GM18520 (cell line): Measurements from ENCODE around the gene EPHB1.

Experiments
- ATAC-seq: cut with Tn5 transposase; IDR thresholded peaks from one replicate; pipeline ENCODE4 v1.9.1; 2021; ENCODE audit not compliant: unreplicated experiment

EPHB1 gene

DNA sequence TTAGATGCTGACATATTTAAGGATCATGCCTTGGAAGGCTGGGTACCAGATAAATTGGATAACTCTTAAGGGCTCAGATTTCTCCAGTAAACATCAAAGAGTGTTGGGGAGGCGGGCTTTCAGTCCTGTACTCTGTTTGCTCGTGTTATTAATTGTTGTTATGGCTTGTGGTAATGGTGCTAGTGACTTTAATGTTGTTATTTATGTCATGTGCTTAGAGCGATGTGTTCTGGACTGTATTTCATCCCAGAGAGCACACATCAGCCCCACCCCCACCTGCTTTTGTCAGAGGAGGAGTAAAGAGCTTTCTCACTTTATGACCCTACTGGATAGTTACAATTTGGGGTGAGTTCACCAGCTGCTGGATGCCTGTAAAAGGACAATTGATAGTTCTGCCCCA is 386.3 kb downstream of the EPHB1 start:
- ATAC-seq: no peak

DNA sequence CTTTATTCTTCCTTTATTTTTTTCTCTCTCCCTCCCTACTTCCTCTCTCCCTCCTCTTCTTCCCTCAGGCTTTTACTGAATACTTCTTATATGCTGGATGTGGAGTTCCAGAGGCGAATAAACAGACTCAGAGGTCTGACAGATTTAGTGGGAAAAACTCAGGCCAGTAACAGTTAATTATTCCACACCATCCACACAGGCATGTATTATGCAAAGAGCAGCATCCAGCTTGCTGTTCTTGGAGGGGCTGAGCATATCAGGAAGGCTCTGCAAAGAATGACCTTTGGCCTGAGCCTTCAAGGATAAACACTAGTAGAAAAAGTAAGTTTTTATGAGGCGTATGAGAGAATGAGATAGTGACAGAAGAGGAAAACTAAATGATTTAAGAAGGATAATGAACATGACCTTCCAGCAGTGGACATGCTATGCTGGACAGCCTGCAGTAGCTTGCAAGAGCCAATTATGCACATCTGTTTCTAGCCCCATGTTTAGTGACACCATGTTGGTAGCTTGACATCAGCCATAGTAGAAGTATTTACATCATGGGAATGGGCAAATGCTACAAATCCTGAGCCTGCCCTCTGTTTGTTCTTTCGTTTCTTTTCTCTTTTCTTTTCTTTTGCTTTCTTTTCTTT is 387.4 kb downstream of the EPHB1 start:
- no peak for ATAC-seq

DNA sequence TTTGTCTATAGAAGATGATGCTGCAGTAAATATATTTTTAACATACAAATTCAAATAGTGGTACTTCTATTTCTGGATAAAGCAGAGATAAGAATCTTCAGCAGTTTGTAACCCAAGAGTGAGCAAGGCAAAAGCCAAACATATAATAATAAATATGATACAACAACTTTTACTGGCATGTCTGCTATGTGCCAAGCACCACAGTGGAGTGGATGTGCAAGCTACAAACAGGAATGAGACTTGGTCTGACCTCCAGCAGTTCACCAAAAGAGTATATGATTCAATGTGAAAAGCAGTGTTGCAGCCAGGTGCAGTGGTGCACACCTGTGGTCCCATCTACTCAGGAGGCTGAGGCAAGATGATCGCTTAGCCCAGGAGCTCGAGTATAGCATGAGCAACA is 395.6 kb downstream of the EPHB1 start:
- ATAC-seq: no peak

DNA sequence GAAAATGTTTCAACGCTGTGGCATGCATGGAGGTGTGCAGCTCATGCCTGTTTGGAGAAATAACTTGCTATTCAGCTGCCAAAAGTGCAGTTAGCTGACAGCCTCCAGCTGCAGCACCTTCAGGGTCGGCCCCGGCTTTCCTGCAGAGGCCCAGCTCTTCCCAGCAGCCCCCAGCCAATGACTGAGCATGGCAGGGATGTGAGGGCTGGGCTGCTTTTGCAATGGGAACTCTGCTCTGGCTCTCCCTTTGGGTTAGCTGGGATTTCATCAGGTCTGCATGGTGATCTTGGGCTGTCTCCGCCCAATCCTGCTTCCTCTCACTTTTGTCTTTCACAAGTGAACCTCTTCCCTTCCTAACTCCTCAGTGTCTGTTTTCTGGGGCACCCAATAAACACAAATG is 396.6 kb downstream of the EPHB1 start:
- no peak for ATAC-seq

DNA sequence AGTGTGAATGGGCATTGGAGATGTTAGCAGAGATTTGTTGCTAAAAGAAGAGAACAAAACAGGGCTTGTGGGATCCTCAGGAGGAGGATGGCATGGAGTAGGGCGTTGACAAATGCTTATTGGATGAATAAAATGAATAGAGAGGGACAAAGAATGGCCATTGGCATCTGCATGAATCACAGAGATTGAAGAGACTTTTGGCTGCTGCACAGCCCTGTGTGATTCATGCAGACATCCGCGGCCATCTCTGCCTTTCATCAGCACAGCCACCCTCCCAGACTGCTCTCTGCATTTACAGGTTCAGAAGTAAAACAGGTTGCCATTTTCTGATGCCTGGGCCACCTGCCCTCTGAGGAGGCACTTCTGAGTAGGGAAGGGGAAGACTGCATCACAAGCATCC is 397.9 kb downstream of the EPHB1 start:
- ATAC-seq: no peak

DNA sequence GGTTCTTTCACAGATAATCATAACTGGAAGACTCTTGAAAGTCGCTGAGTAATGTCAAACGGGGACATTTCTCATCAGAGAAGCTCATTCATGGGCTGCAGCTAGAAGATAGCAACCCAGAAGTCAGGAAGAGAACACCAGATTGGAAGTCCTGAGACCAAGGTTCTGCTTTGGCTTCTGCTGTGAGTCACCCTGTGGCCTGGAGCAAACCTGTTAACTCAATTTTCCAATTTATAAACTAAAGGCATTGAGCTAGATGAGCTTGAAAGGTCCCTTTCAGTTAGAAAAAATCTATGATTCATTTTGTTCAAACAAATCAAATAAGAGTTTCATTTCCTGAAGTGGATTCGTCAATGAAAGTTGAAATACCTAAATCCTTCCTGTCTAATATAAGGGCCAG is 402.2 kb downstream of the EPHB1 start:
- ATAC-seq: no peak

DNA sequence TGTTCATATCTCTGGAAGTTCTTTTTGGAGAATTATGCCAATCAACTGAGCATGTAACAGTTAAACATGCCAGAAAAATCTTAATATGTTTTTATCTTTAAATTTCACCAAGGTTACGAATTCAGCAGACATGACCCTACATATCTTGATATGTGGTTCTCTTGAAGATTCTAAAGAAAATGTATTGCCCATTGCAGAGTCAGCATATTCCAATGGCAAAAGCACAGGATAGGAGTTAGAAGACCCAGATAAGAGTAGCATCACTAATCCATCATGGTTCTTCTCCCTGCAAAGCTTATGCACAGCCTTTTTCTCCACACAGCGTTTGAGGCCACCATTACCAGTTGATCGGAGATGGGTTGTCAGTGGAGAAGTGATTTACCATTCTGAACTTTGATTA is 402.8 kb downstream of the EPHB1 start:
- ATAC-seq: no peak

DNA sequence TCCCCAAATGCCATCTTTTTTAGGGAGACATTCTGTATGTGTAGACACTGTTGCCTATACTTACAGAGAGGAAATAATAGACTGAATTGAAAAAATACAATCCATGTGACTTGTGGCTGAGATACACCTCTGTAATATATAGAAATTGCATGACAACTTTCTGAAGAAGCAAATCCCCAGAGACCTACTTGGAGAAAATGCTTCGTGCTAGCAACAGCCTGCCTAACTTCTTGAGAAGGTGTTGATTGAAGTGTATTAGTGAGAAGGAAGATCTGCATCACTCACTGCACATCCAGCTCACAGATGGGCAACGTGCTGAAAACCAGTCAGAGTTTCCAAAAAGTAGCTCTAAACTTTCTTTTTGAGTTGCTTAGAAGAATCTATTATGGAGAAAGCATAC is 404.1 kb downstream of the EPHB1 start:
- no peak for ATAC-seq

DNA sequence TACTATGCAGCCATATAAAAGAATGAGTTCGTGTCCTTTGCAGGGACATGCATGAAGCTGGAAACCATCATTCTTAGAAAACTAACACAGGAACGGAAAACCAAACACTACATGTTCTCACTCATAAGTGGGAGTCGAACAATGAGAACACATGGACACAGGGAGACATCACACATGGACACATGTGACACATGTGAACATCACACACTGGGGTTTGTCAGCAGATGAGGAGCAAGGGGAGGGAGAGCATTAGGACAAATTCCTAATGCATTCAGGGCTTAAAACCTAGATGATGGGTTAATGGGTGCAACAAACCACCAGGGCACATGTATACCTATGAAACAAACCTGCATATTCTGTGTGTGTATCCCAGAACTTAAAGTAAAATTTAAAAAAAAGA is 408.0 kb downstream of the EPHB1 start:
- ATAC-seq: no peak

DNA sequence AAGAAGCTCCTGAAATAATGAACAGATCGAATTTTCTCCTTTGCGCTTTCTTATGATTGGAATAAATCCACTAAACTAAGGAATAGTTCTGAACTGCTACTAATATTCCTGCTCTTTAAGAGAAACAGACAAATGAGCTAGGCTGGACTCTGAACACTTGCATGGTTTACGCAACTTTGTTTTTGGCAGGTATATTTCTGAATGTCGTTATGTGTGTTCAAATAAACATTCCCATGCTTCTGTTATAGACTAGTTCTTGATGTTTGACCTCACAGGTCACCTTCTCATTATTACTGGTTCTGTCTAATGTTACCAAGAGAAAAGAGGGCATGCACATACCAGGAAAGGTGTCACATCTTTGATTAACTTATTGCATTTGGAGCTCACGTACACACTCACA is 418.2 kb downstream of the EPHB1 start:
- no peak for ATAC-seq

DNA sequence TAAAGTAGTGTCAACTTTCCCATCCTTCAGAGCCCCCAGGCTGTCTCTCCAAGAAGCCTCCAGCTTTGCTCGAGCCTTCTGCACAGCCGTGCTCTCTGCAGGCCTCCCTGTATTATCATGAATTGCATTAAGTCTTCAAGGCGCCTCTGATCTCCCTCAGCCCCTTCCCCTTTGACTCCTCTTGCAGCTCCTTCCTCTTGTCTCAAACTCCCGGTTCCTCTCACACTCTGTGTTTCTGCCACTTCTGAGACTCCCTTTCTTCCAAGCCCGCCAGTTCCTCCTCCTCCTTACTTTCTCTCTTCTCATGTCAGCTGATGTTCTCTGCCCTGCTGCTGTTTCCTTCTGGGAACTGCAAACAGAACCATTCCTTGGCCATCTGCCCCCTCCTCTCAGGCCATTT is 418.8 kb downstream of the EPHB1 start:
- no peak for ATAC-seq

DNA sequence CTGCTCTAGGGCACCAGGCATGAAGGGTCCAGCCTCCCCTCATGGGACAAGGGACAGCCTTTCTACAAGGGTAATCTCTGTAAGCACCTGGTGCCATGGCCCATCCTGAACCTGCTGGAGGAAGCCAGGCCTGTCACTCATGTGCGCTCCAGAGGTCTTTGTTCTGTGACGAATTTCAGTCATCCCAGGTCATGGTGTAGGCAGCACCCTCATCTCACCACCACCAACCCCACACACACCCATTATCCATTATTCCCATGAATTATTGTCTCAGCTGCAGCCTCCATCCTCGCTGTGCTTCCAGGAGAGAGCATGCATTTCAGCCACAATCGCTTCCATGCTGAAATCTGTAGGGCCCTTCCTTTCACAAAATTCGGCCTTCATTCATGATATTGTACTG is 419.3 kb downstream of the EPHB1 start:
- ATAC-seq: no peak

DNA sequence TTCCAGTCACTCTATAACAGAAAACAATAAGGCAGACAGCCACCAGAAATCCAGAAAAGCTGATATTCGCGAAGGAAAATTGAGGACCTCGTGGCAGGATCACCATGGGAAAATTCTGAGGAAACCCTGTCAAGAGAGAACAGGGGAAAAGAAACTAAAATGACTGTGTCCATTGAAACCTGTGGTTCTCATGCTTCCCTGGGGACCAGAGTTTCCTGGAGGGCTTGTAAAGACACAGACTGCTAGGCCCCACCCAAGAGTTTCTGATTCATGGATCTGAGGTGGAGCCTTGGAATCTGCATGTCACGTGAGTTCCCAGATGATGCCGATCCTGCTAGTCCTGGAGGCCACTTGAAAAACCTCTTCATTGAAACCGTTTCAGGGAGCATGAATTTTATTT is 420.5 kb downstream of the EPHB1 start:
- no peak for ATAC-seq

DNA sequence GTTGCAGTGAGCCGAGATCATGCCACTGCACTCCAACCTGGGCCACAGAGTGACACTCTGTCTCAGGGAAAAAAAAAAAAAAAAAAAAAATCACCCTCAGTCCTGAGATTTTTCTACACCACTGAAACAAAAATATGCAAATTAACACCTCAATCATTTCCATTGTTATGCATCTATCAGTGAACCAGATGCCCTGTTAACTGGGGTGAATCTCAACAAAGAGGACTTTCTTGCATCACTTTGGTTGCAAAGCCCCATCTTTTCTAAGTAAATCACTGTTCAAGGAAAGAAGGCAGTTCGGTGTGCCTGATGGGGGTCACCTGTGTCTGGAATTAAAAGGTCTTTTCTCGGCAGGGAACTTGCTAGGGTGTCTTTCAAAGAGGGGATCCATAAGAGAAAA is 421.6 kb downstream of the EPHB1 start:
- no peak for ATAC-seq

DNA sequence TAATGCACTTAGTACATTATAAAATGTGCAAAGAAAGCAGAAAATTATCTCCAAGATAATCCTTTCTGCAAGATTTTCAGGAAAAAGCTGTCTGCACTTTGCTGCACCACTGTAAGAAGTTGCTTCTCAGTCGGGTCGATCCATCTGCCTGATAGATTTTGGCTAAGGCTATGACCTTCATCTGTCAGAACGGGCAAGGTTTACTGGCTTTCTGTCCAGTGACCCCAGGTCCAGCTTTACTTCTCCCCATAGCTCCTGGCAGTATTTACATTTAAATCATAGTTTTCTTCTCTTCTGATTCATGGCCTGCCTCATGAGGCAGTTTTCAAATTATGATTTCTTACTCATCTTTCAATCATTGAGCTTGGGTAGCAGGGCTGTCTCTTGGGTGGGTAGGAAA is 422.7 kb downstream of the EPHB1 start:
- no peak for ATAC-seq

DNA sequence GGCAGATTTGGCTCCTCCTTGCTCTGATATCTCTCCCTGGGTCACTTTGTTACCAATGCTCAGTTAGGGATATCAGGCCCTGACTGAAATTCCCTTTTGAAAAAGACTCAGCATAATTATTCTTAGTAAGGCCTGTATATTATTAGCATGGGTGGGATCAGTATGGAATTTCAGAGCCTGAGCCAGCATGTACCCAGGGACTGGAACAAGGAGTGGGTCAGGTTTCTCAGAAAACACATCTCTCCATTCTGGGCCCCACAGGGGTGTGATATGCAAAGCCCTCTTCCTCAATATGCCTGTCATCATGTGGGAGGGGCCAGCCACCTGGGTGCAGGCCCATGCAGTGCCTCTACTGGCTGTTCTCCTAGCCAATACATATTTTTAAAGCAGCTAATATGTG is 423.2 kb downstream of the EPHB1 start:
- no peak for ATAC-seq

DNA sequence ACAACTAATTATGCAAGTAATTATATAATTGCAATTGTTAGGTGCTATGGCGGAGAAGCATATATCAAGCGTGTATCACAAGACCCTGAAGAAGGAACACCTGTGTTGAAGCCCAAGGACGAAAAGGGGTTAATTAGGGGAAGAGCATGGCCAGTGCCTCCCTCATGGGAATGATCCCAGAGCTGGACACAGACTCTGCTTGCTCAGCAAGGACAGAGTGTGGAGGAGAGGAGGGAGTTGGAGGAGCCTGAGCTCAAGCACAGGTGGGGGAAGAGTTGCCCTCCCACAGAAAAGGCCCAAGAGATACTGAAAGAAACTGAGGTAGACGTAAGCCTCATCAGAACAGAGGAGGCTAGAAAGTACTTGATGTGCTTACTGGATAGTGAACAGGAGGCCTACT is 423.7 kb downstream of the EPHB1 start:
- no peak for ATAC-seq

DNA sequence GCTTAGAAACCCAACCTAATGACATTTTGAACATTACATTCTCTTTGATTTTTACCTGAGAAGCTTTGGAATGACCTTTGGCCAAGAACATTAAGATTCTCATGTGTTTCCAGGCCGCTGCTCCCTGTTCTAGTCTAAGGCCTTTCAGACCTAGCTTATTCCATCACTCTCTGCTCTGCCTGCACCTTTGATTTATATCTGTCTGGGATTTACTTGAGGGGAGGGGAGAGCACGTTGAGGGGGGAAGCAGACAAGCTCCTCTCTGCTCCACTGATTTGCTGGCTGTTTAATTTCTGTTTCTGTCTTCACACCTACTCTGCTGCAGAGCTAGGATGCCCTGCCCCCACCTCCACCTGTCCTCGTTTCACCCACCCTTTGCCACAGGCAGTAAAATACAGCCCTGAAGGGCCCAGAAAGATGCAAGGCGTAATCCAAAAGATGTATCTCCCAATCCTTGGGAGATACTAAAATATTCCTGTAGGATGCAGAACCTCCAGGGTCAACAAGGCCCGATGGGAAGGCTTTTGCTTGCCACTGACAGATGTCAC is 429.8 kb downstream of the EPHB1 start:
- ATAC-seq: no peak

DNA sequence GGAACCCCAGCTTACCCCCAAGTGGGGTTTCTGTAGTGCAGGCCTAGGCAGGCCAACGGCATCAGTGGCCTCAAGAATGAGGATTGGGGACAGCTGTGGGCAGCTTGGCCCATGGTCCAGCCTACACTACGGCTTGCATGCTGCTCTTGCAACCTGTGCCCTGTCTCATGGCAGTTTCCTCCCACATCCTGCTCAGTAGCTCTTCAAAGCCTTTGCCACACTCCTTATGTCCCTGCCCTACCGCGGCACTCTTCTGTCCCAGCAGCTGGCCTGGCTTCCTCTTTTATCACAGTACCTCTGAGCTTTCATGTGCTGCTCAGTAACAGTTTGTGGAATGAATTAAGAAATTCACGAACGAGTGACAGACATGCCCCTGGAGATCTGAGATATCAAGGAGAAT is 431.0 kb downstream of the EPHB1 start:
- ATAC-seq: no peak

DNA sequence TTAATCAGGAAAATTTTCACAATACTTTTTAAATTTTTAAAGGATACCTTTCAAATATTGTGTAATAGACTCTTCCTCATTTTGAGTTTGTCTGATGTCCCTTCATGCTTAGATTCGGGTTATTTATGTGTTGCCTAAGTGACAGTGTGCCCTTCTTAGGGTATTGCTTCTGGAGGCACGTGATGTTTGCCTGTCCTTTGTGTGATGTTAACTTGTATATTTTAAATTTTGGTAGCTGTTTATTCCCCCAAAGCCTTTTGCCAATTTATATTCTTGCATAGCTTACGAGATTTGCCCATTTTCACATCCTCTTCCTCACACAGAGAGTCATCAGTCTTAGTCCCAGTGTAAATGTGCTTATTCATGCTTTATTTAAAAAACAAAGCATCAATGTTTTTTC is 433.1 kb downstream of the EPHB1 start:
- ATAC-seq: no peak

DNA sequence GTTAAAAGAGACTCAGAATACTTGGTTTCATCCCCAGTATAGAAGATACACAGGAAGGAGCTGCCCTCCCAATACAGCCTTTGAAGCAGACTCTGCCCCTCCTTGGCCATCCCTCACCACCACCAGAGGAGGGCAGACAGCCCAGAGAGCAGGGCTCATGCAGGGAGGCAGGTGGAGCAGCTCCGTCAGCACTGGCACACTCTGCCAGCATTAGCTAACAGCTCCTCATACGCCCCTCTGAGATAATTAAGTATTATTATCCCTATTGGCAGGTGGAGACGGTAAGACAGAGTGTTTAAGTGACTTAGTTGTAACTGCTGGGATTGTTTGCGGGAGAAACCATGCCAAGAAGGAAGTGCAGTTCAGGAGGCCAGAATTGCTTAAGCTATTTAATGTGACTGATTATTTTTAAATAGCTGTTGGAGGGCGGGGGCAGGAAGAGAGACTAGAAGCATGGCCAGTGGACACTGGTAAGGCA is 434.0 kb downstream of the EPHB1 start:
- ATAC-seq: no peak

DNA sequence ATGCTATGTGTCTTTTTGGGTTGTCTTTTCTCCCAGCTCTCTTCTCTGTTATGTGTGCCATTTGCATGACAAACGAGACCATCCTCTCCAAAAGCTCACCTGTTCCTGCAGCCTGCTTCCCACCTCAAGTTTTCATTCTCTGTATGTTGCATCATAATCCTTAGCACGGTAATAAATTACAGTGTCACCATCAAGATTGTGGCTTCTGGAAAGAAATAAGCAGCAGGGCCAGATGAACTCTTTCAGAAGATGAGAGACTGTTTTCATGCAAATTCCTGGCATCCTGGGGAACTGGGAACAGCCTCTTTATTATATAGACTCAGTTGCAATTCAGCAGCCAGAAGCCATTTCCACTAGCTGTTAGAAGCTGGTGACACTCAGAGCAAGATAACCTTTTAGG is 436.7 kb downstream of the EPHB1 start:
- ATAC-seq: no peak

DNA sequence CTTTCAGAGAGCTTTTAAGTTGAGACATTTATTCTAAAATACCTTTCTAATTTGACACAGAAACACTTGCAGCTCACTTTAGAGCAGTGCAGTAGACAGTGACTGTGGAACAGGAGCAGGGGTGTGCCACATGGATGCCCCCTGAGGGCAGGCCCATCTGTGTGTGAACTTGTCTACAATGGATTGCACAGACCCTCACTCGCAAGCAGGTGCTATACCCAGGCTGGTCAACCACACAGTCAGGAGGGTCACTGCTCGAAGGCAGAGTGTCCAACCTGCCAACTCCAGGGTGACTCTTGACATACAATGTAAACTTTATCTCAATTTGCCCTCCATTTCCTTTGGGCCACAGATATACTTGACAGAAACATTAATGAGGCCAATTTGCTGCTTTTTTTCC is 437.2 kb downstream of the EPHB1 start:
- no peak for ATAC-seq
